H1 (cell line): Measurements from ENCODE around the gene ZNF691. TPM values are rescaled to one million over a fixed set of nuclear protein-coding genes. Genes with fewer than 3 reads are reported as not detected.
"Not testable (repeated sequence)": the region's sequence is repeated elsewhere in the genome, so short reads cannot be mapped to it uniquely, and the experiment has no call there.

ENCODE experiments used
- CTCF ChIA-PET: fragments of 300-600 bp; sonication (Branson Sonifier 250); formaldehyde crosslinking; loops from one replicate; lab custom pipeline; 2021; ENCODE audit not compliant: partially characterized antibody; lab: Charles Lee
- POLR2A ChIA-PET: fragments of 300-600 bp; sonication (Branson Sonifier 250); formaldehyde crosslinking; loops from one replicate; lab custom pipeline; 2021; ENCODE audit warnings: inconsistent platforms; ENCODE audit not compliant: partially characterized antibody; lab: Charles Lee
- DNase-seq, 2 experiments: peaks; one replicate each; pipeline versions ENCODE4 v3.0.0 to v3.0.0-alpha.2; 2010 to 2022; ENCODE audit warnings: low spot score in 2 of 2, low read depth in 1 of 2, mixed read lengths in 1 of 2
- FAIRE-seq: peaks from 2 replicates; lab custom pipeline; 2011; peaks lifted over from hg19 to GRCh38; lab: Jason Lieb, UNC
- H2AFZ ChIP-seq: 2 replicates; pipeline ENCODE4 v1.8.1; 2012; ENCODE audit warnings: low read length, inconsistent platforms
- H2AK5ac ChIP-seq: 2 replicates; pipeline ENCODE4 v1.6.1; 2013; ENCODE audit warnings: low read depth, low read length
- H2BK120ac ChIP-seq: replicated peaks from 2 replicates; pipeline ENCODE3; 2013; ENCODE audit warnings: low read depth, low read length, inconsistent platforms
- H2BK12ac ChIP-seq: 2 replicates; pipeline ENCODE4 v1.6.1; 2013; ENCODE audit warnings: low read depth, low read length
- H2BK15ac ChIP-seq: 2 replicates; pipeline ENCODE4 v1.6.1; 2013; ENCODE audit warnings: low read length
- H2BK20ac ChIP-seq: 2 replicates; pipeline ENCODE4 v1.6.1; 2013; ENCODE audit warnings: low read length
- H2BK5ac ChIP-seq: 2 replicates; pipeline ENCODE4 v1.6.1; 2013; ENCODE audit warnings: low read depth, low read length
- H3K14ac ChIP-seq: 2 replicates; pipeline ENCODE4 v1.6.1; 2013; ENCODE audit warnings: inconsistent platforms; ENCODE audit not compliant: insufficient read length
- H3K18ac ChIP-seq: 2 replicates; pipeline ENCODE4 v1.6.1; 2013; ENCODE audit warnings: low read length; ENCODE audit errors: extremely low read depth
- H3K23ac ChIP-seq: 2 replicates; pipeline ENCODE4 v1.6.1; 2013; ENCODE audit warnings: inconsistent platforms; ENCODE audit not compliant: insufficient read length
- H3K23me2 ChIP-seq: 2 replicates; pipeline ENCODE4 v1.6.1; 2013; ENCODE audit warnings: low read depth, low read length
- H3K27ac ChIP-seq: 2 replicates; pipeline ENCODE4 v1.6.1; 2011; ENCODE audit warnings: low read depth, low read length, inconsistent platforms
- H3K27me3 ChIP-seq, 4 experiments: replicated peaks in 1 of 4; 1 replicate in 1 of 4; 2 replicates in 3 of 4; pipeline versions ENCODE4 v1.6.1 to v1.8.1; 2011 to 2013; ENCODE audit warnings: low read length in 3 of 4, mild to moderate bottlenecking in 3 of 4, inconsistent platforms in 2 of 4, mixed read lengths in 2 of 4, moderate library complexity in 1 of 4; ENCODE audit not compliant: control insufficient read depth in 3 of 4, insufficient read depth in 3 of 4; ENCODE audit errors: extremely low read depth in 1 of 4
- H3K36me3 ChIP-seq, 4 experiments: 2 replicates each; pipeline versions ENCODE4 v1.6.1 to v1.8.1; 2011 to 2013; ENCODE audit warnings: mild to moderate bottlenecking in 4 of 4, low read length in 3 of 4, moderate library complexity in 2 of 4, control low read depth in 1 of 4, inconsistent platforms in 1 of 4; ENCODE audit not compliant: insufficient read depth in 4 of 4, control insufficient read depth in 2 of 4
- H3K4ac ChIP-seq: replicated peaks from 2 replicates; pipeline ENCODE3; 2013; ENCODE audit warnings: low read length, low read depth, mixed read lengths, inconsistent platforms; ENCODE audit not compliant: insufficient read length
- H3K4me1 ChIP-seq, 4 experiments: replicated peaks in 1 of 4; 1 replicate in 1 of 4; 2 replicates in 3 of 4; pipeline versions ENCODE4 v1.6.1 to v1.8.1; 2011 to 2013; ENCODE audit warnings: low read length in 3 of 4, inconsistent platforms in 2 of 4, mixed read lengths in 1 of 4; ENCODE audit not compliant: insufficient read depth in 4 of 4, control insufficient read depth in 3 of 4
- H3K4me2 ChIP-seq, 2 experiments: 2 replicates each; pipeline versions ENCODE4 v1.6.1 to v1.8.1; 2011 to 2013; ENCODE audit warnings: low read depth in 2 of 2, low read length in 2 of 2, control low read depth in 1 of 2, inconsistent platforms in 1 of 2, mild to moderate bottlenecking in 1 of 2; ENCODE audit not compliant: insufficient read depth in 1 of 2
- H3K4me3 ChIP-seq, 4 experiments: fragments of 200-600, 300-600 bp in 1 of 4; sonication (generic), shearing (Covaris generic), sonication (Bioruptor Twin) in 1 of 4; 2 replicates each; pipeline versions ENCODE4 v1.5.1 to v1.8.1; 2011 to 2016; ENCODE audit warnings: low read length in 4 of 4, low read depth in 3 of 4, control low read depth in 2 of 4, inconsistent platforms in 2 of 4, mild to moderate bottlenecking in 2 of 4, mixed read lengths in 1 of 4, moderate library complexity in 1 of 4; ENCODE audit not compliant: insufficient read depth in 2 of 4; ENCODE audit errors: extremely low read depth in 1 of 4
- H3K56ac ChIP-seq: replicated peaks from 2 replicates; pipeline ENCODE3; 2013; ENCODE audit warnings: low read depth, mild to moderate bottlenecking, mixed read lengths, low read length, inconsistent platforms; ENCODE audit not compliant: insufficient read length
- H3K79me1 ChIP-seq: 2 replicates; pipeline ENCODE4 v1.6.1; 2013; ENCODE audit warnings: low read depth, low read length, control low read depth
- H3K79me2 ChIP-seq, 2 experiments: 2 replicates each; pipeline versions ENCODE4 v1.6.1 to v1.8.1; 2012 to 2013; ENCODE audit warnings: low read length in 2 of 2, mild to moderate bottlenecking in 2 of 2, inconsistent platforms in 1 of 2; ENCODE audit not compliant: insufficient read depth in 2 of 2, control insufficient read depth in 1 of 2
- H3K9ac ChIP-seq, 4 experiments: replicated peaks in 1 of 4; 1 replicate in 1 of 4; 2 replicates in 3 of 4; pipeline versions ENCODE4 v1.6.1 to v1.8.1; 2011 to 2013; ENCODE audit warnings: low read depth in 3 of 4, low read length in 3 of 4, control low read depth in 2 of 4, mild to moderate bottlenecking in 2 of 4, moderate library complexity in 2 of 4, inconsistent platforms in 1 of 4; ENCODE audit errors: extremely low read depth in 1 of 4
- H3K9me3 ChIP-seq, 2 experiments: 2 replicates each; pipeline versions ENCODE4 v1.6.1 to v1.8.1; 2012 to 2013; ENCODE audit warnings: mild to moderate bottlenecking in 2 of 2, moderate library complexity in 2 of 2, control low read depth in 1 of 2, inconsistent platforms in 1 of 2, low read depth in 1 of 2, low read length in 1 of 2, mixed read lengths in 1 of 2; ENCODE audit not compliant: insufficient read depth in 2 of 2
- H4K20me1 ChIP-seq, 2 experiments: replicated peaks in 1 of 2; 2 replicates each; pipeline versions ENCODE3 to v1.8.1; 2011 to 2013; ENCODE audit warnings: inconsistent platforms in 2 of 2, low read length in 2 of 2, mild to moderate bottlenecking in 1 of 2; ENCODE audit not compliant: insufficient read depth in 2 of 2, control insufficient read depth in 1 of 2
- H4K5ac ChIP-seq: 2 replicates; pipeline ENCODE4 v1.6.1; 2013; ENCODE audit warnings: low read length, low read depth, mixed read lengths, inconsistent platforms; ENCODE audit not compliant: insufficient read length
- H4K8ac ChIP-seq: 2 replicates; pipeline ENCODE4 v1.8.0; 2013; ENCODE audit warnings: mild to moderate bottlenecking, moderate library complexity, low read length, inconsistent platforms; ENCODE audit not compliant: insufficient read depth; ENCODE audit errors: extremely low read depth
- H4K91ac ChIP-seq: replicated peaks from 2 replicates; pipeline ENCODE3; 2013; ENCODE audit warnings: low read length, mixed read lengths, inconsistent platforms; ENCODE audit not compliant: insufficient read length
- WGBS, 2 experiments: shearing (Covaris generic) in 1 of 2; methylation state at CpG; one replicate each; pipeline versions ENCODE4 v1.1.6 to v1.1.7; 2013 to 2015; ENCODE audit warnings: low lambda C conversion rate in 2 of 2, mixed read lengths in 2 of 2, inconsistent platforms in 1 of 2, low coverage in 1 of 2, missing lambda C conversion rate in 1 of 2; ENCODE audit not compliant: insufficient replicate concordance in 2 of 2, insufficient coverage in 1 of 2, insufficient read length in 1 of 2; ENCODE audit errors: extremely low coverage in 1 of 2, missing lambda C conversion rate in 1 of 2; 5-methylcytosine and 5-hydroxymethylcytosine counted together
- polyA plus RNA-seq, 7 experiments: library from polyadenylated mRNA; depleted of rRNA in 3 of 7; stranded (reverse) in 5 of 7; unstranded in 2 of 7; fragments of >200 nt in 5 of 7; fragments of 200-250 nt in 2 of 7; gene quantifications; 1 replicate in 5 of 7; 2 replicates in 1 of 7; 4 replicates in 1 of 7; pipeline versions ENCODE4 v1.2.1 to v1.2.3, GENCODE V29; 2011 to 2013; ENCODE audit warnings: missing spikeins in 2 of 7, mixed read lengths in 2 of 7
- total RNA-seq: library from RNA; stranded (reverse); fragmentation: NEBNext Ultra II Directional; extraction: Animal tissue kit (Norgen Biotek cat#: 25700); gene quantifications from 2 replicates; pipeline ENCODE4 v1.2.1, GENCODE V29; 2021

ZNF691 gene
- total and polyA plus RNA-seq, 2 of the 8 experiments (the other 6 are each of a cell fraction or from before 2014, with no cell fraction given) = 19.5 TPM

DNA sequence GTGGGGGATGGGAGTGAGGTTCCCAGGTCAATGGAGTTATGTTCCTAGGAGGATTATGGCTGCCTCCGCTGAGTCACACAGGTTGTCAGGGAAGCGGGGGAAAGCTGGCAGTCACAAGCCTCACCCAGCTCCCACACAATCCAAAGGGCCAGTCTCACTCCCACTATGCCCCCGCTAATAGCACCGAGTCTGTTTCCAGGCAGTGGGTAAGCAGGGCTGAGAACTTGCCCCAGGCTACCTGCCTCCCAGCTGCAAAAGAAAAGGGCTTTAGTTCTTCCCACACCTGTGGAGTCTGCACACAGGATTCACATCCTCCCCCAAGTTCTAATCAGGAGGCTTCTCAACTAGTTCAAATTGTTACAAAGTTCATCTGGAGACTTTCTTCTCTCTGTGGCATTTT is 53.5 kb downstream of the ZNF691 start:
- H4K20me1 ChIP-seq, H3K9ac ChIP-seq, H2BK15ac ChIP-seq, H3K23me2 ChIP-seq, H3K4me1 ChIP-seq, H4K91ac ChIP-seq, H3K79me2 ChIP-seq, H3K27ac ChIP-seq, DNase-seq, H3K36me3 ChIP-seq, H2BK120ac ChIP-seq, H4K8ac ChIP-seq, H3K4ac ChIP-seq, H2BK20ac ChIP-seq, H2BK5ac ChIP-seq, H2AK5ac ChIP-seq, H3K9me3 ChIP-seq, H3K18ac ChIP-seq, H3K14ac ChIP-seq, H2AFZ ChIP-seq, H3K4me3 ChIP-seq, POLR2A ChIA-PET, H3K56ac ChIP-seq, H3K4me2 ChIP-seq, H4K5ac ChIP-seq, FAIRE-seq, H3K27me3 ChIP-seq, H3K23ac ChIP-seq, H3K79me1 ChIP-seq, H2BK12ac ChIP-seq: not testable (repeated sequence)
- CTCF ChIA-PET = interaction anchor here (1.0 to 2.2 kb wide), 7 partner anchors 8 to 175 kb away, joined by 3 to 11 read pairs (median 3); no protein-coding TSS in a partner anchor
- 100% methylated on average over 4 of the region's 4 CpGs; no CpG with 5 or more reads in 1 of the 2 experiments for WGBS, 2 experiments

Other genes starting within 250 kb of the ZNF691 start
- gene PPIH, start 188.2 kb upstream of the ZNF691 start, total RNA-seq = 72.8 and 78.1 TPM in 2 replicates
- gene PPIH, start 188.2 kb upstream of the ZNF691 start, polyA plus RNA-seq (2011; rRNA removed) = 62.2 and 91.5 TPM in 2 replicates
- 1,219 and 1,248 TPM in 2 replicates for gene YBX1, start 164.2 kb upstream of the ZNF691 start, total RNA-seq
- 438 and 476 TPM in 2 replicates for gene YBX1, start 164.2 kb upstream of the ZNF691 start, polyA plus RNA-seq (2011; rRNA removed)
- gene CLDN19, start 106.4 kb upstream of the ZNF691 start, total RNA-seq = 9.7 and 12.1 TPM in 2 replicates
- 17.2 and 27.8 TPM in 2 replicates for gene CLDN19, start 106.4 kb upstream of the ZNF691 start, polyA plus RNA-seq (2011; rRNA removed)
- gene P3H1, start 79.6 kb upstream of the ZNF691 start, total RNA-seq = 58.4 and 60.4 TPM in 2 replicates
- 87.5 and 90.7 TPM in 2 replicates for gene P3H1, start 79.6 kb upstream of the ZNF691 start, polyA plus RNA-seq (2011; rRNA removed)
- 6.9 and 7.1 TPM in 2 replicates for gene C1orf50, start 79.4 kb upstream of the ZNF691 start, total RNA-seq
- 2.1 and 3.2 TPM in 2 replicates for gene C1orf50, start 79.4 kb upstream of the ZNF691 start, polyA plus RNA-seq (2011; rRNA removed)
- 0.35 and 0.61 TPM in 2 replicates for gene TMEM269, start 61.6 kb upstream of the ZNF691 start, total RNA-seq
- 0.14 TPM in 2 replicates for gene TMEM269, start 61.6 kb upstream of the ZNF691 start, polyA plus RNA-seq (2011; rRNA removed)
- gene ERMAP, start 29.5 kb upstream of the ZNF691 start, total RNA-seq = 3.9 and 5.0 TPM in 2 replicates
- 2.2 and 2.5 TPM in 2 replicates for gene ERMAP, start 29.5 kb upstream of the ZNF691 start, polyA plus RNA-seq (2011; rRNA removed)
- 30.2 and 34.2 TPM in 2 replicates for gene SVBP, start 29.2 kb upstream of the ZNF691 start, total RNA-seq
- 16.3 and 29.7 TPM in 2 replicates for gene SVBP, start 29.2 kb upstream of the ZNF691 start, polyA plus RNA-seq (2011; rRNA removed)
- gene SLC2A1, start 112.3 kb downstream of the ZNF691 start, total RNA-seq = 230 and 239 TPM in 2 replicates
- gene SLC2A1, start 112.3 kb downstream of the ZNF691 start, polyA plus RNA-seq (2011; rRNA removed) = 308 and 434 TPM in 2 replicates